Nephron (organoid): Measurements from ENCODE around the gene WFS1.

Experiments
- H3K27ac Mint-ChIP-seq, 3 experiments: 2 replicates each; pipeline ENCODE4 v1.8.0; 2020; ENCODE audit warnings: mixed read lengths in 3 of 3, mild to moderate bottlenecking in 2 of 3, moderate library complexity in 1 of 3
- H3K27me3 Mint-ChIP-seq: 2 replicates; pipeline ENCODE4 v1.8.0; 2021; ENCODE audit warnings: low read depth, mild to moderate bottlenecking, moderate library complexity, mixed read lengths
- H3K36me3 Mint-ChIP-seq: 2 replicates; pipeline ENCODE4 v1.8.0; 2020; ENCODE audit warnings: low read depth, mixed read lengths
- H3K4me1 Mint-ChIP-seq: 2 replicates; pipeline ENCODE4 v1.8.0; 2020; ENCODE audit warnings: mixed read lengths
- H3K4me3 Mint-ChIP-seq, 3 experiments: 2 replicates each; pipeline ENCODE4 v1.8.0; 2020; ENCODE audit warnings: mild to moderate bottlenecking in 3 of 3, mixed read lengths in 3 of 3, moderate library complexity in 2 of 3
- H3K9me3 Mint-ChIP-seq: 2 replicates; pipeline ENCODE4 v1.8.0; 2020; ENCODE audit warnings: mixed read lengths
- TF ChIP-seq, protein P1 (sequence below), 3 experiments: fragments of 200-600 bp; sonication (generic); IDR thresholded peaks; one replicate each; pipeline ENCODE4 v1.5.0; 2021; ENCODE audit warnings: antibody characterized with exemption in 3 of 3; ENCODE audit not compliant: unreplicated experiment in 3 of 3

Gene WFS1

DNA sequence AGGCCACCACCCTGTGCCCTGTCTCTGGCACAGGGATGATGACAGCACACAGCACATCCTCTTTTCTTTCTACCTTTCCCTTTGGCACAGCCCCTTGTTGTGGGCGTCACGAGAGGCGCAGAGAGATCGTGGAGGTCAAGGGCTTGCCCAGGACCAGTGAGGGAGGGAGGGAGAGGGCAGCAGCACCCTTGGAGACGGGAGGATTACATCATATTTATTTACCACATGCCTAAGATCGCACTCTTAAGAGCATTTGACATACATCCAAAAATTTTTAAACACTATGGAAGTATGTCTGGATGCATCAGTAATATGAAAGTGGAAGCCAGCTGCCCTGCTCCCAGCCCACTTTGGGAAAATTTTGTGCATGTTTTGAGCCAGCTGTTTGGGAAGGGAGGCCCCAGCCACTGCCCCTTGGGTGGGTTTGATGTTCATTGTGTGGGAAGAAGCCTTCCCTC is 12.7 kb downstream of the WFS1 start:
- Mint-ChIP-seq H3K27ac (peak overlapping the region in 2 of 3 experiments; percentile 85 to 90), H3K4me3 (no peak overlapping the region), H3K9me3 (no peaks in the 10 kb centered on the region), H3K4me1 (peaks cover 32% of the 10 kb centered on the region), H3K27me3 (no peaks in the 10 kb centered on the region), H3K36me3 (peaks cover 15% of the 10 kb centered on the region)
- TF ChIP-seq, protein P1, sequence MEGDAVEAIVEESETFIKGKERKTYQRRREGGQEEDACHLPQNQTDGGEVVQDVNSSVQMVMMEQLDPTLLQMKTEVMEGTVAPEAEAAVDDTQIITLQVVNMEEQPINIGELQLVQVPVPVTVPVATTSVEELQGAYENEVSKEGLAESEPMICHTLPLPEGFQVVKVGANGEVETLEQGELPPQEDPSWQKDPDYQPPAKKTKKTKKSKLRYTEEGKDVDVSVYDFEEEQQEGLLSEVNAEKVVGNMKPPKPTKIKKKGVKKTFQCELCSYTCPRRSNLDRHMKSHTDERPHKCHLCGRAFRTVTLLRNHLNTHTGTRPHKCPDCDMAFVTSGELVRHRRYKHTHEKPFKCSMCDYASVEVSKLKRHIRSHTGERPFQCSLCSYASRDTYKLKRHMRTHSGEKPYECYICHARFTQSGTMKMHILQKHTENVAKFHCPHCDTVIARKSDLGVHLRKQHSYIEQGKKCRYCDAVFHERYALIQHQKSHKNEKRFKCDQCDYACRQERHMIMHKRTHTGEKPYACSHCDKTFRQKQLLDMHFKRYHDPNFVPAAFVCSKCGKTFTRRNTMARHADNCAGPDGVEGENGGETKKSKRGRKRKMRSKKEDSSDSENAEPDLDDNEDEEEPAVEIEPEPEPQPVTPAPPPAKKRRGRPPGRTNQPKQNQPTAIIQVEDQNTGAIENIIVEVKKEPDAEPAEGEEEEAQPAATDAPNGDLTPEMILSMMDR (IDR thresholded peaks at IDR 0.05; ENCODE audit: unreplicated experiment in 3 of 3), result no peak

DNA sequence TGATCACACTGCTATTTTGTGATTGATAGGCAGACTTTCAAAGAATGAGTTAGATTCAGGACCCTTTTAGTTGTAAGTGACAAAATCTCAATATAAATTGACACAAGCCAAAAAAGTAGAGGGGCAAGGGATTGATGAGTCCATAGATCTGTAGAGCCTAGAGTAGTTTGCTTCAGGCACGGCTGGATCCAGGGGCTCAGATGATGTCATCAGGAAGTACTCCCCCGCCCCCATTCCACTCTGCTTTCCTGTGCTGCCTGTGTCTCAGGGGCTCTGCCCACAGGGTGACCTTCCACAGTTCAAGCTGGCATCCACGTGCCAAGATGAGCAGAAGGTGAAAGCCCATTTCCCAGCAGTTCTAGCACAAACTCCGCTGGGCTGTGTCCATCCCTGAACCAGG is 13.6 kb downstream of the WFS1 start:
- TF ChIP-seq, protein P1 (IDR thresholded peaks at IDR 0.05; ENCODE audit: unreplicated experiment in 3 of 3), result no peak
- H3K4me1 Mint-ChIP-seq, result peaks cover 32% of the 10 kb centered on the region
- H3K36me3 Mint-ChIP-seq, result peaks cover 23% of the 10 kb centered on the region
- no peaks in the 10 kb centered on the region for H3K27me3 Mint-ChIP-seq
- no peaks in the 10 kb centered on the region for H3K9me3 Mint-ChIP-seq
- no peak overlapping the region for H3K4me3 Mint-ChIP-seq
- peak overlapping the region in 1 of 3 experiments; percentile 90 for H3K27ac Mint-ChIP-seq

DNA sequence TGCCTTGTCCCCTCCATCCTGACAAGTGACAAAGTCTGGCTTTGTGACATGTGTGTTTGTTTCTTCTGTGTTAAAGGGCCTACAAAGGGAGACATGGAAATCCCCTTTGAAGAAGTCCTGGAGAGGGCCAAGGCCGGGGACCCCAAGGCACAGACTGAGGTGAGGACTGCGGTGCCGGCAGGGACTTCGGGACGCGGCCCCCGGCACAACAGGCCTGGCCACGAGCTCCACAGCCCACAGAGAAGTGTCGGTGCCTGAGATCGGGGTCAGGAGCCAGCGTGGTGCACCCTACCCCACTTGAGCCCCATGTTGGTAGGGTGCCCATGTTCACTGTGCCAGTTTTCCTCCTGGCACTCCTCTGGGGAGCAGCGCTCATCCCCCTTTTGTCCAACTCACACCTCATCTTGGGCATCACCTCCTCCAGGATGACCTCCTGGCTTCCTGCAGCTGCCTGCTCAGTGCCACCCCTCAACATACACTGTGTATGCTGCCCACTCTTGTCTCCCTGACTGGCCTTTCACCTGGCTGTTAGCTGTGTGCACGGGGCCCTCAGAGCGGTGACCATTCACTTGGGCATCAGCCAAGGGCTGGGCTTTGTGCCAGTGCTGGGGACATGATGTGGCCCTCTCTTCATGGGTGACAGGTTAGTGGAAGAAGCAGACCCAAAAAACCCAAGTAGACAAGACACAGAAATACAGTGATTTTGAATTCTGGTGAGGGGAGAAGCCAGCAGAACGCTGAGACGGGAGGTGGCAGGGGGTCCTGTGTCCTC is 17.6 kb downstream of the WFS1 start:
- TF ChIP-seq, protein P1 (IDR thresholded peaks at IDR 0.05; ENCODE audit: unreplicated experiment in 3 of 3), result no peak
- peaks cover 32% of the 10 kb centered on the region for H3K36me3 Mint-ChIP-seq

DNA sequence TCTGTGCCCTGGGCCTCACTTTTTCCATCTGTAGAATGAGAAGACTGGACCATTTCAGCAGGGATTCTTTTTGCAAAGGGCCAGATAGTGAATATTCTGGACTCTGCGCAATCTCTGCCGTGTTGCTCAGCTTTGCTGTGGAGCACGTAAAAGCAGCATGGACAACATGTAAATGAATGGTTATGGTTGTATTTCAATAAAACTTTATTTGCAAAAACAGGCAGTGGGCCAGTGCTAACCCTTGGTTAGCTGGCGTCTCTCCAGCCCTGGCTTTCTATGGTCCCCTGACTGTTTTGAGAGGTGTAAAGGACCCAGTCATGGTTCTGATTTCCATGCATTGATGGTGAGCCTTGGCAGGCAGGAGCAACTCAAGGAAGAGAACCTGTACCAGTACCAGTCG is 18.7 kb downstream of the WFS1 start:
- H3K36me3 Mint-ChIP-seq, result peaks cover 28% of the 10 kb centered on the region
- no peak overlapping the region for H3K27ac Mint-ChIP-seq
- H3K27me3 Mint-ChIP-seq, result no peaks in the 10 kb centered on the region
- no peaks in the 10 kb centered on the region for H3K4me1 Mint-ChIP-seq
- no peaks in the 10 kb centered on the region for H3K9me3 Mint-ChIP-seq
- H3K4me3 Mint-ChIP-seq, result no peak overlapping the region
- TF ChIP-seq, protein P1 (IDR thresholded peaks at IDR 0.05; ENCODE audit: unreplicated experiment in 3 of 3), result no peak

More for the DNA sequence above, 17.6 kb downstream of the WFS1 start:
- no peaks in the 10 kb centered on the region for H3K27me3 Mint-ChIP-seq
- no peak overlapping the region for H3K27ac Mint-ChIP-seq
- H3K4me1 Mint-ChIP-seq, result peaks cover 8% of the 10 kb centered on the region
- H3K9me3 Mint-ChIP-seq, result no peaks in the 10 kb centered on the region
- no peak overlapping the region for H3K4me3 Mint-ChIP-seq

DNA sequence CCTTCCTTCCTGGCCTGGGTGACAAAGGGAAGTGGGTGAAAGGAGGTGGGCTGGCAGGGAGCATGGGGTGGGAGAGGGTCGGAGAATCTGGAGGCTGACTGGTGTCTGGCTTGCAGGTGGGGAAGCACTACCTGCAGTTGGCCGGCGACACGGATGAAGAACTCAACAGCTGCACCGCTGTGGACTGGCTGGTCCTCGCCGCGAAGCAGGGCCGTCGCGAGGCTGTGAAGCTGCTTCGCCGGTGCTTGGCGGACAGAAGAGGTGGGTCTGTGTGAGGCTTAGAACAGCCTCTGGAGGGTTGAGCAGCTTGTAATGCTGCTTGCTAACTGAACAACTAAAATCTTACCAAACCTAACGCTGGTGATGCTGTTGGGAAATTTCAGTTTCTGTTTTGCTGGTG is 19.2 kb downstream of the WFS1 start:
- Mint-ChIP-seq H3K27ac (no peak overlapping the region), H3K4me1 (no peaks in the 10 kb centered on the region), H3K9me3 (no peaks in the 10 kb centered on the region), H3K36me3 (peaks cover 29% of the 10 kb centered on the region), H3K27me3 (no peaks in the 10 kb centered on the region), H3K4me3 (no peak overlapping the region)
- TF ChIP-seq, protein P1 (IDR thresholded peaks at IDR 0.05; ENCODE audit: unreplicated experiment in 3 of 3), result no peak

DNA sequence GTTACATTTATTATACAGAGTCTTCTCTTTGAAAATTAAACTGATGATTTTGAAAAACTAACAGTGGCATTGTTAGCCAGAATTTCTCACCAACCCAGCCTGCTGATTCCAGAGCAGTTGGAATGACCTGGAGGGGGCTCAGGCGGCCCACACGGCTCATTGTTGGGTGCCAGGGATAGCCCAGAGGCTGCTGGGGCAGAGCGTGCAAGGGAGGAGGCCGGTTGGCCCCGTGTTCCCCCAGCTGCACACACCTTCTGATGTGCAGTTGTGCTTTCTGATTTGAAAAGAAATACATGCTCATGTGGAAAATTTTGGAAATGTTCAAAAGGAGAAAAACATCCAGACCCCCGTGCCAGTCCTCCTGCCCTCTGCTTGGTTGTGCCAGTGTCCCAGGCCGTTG is 20.6 kb downstream of the WFS1 start:
- Mint-ChIP-seq H3K36me3 (peaks cover 36% of the 10 kb centered on the region), H3K27ac (no peak overlapping the region), H3K9me3 (no peaks in the 10 kb centered on the region), H3K4me3 (no peak overlapping the region), H3K27me3 (no peaks in the 10 kb centered on the region), H3K4me1 (no peaks in the 10 kb centered on the region)
- TF ChIP-seq, protein P1 (IDR thresholded peaks at IDR 0.05; ENCODE audit: unreplicated experiment in 3 of 3), result no peak
